Vagina (tissue), 2 donors: ENCODE measurements around the gene TNIP2. TPM values are rescaled to one million over a fixed set of nuclear protein-coding genes. Genes with fewer than 3 reads are reported as not detected.

ENCODE experiments used
- DNase-seq, 2 donors: peaks; one replicate each; pipeline ENCODE4 v3.0.0-alpha.2; 2017; ENCODE audit errors: extremely low spot score in 2 of 2
- H3K27ac ChIP-seq: fragments of 200-600 bp; sonication (generic); one replicate; pipeline ENCODE4 v1.5.1; 2019
- H3K27me3 ChIP-seq: fragments of 200-600 bp; sonication (generic); one replicate; pipeline ENCODE4 v1.5.1; 2019
- H3K36me3 ChIP-seq, 2 donors: fragments of 200-600 bp; sonication (generic); one replicate each; pipeline ENCODE4 v1.5.1; 2017 to 2019
- H3K4me1 ChIP-seq: fragments of 200-600 bp; sonication (generic); one replicate; pipeline ENCODE4 v1.5.1; 2019
- H3K4me3 ChIP-seq, 2 donors: fragments of 200-600 bp; sonication (generic); 1 replicate in 1 of 2; 2 replicates in 1 of 2; pipeline ENCODE4 v1.5.1; 2016 to 2019
- H3K9me3 ChIP-seq: fragments of 200-600 bp; sonication (generic); one replicate; pipeline ENCODE4 v1.5.1; 2019
- POLR2A ChIP-seq, 2 donors: fragments of 450-650 bp; IDR thresholded peaks; one replicate each; pipeline ENCODE4 v1.6.1; 2017; ENCODE audit warnings: antibody characterized with exemption in 2 of 2, mild to moderate bottlenecking in 2 of 2, moderate library complexity in 2 of 2
- POLR2AphosphoS5 ChIP-seq, 2 donors: sonication (generic); formaldehyde crosslinking; IDR thresholded peaks; one replicate each; pipeline ENCODE4 v1.9.0; 2017; ENCODE audit warnings: antibody characterized with exemption in 2 of 2, mild to moderate bottlenecking in 2 of 2, low read depth in 1 of 2; ENCODE audit not compliant: insufficient read depth in 1 of 2
- intact Hi-C: fragments of 100-400 bp; cut with DNase I; formaldehyde crosslinking; loops from one replicate; pipeline ENCODE4 v1.15.1; 2023
- total RNA-seq: library from RNA; depleted of rRNA; stranded (reverse); fragments of >200 nt; gene quantifications from one replicate; pipeline ENCODE4 v1.2.3, GENCODE V29; 2016
- TF ChIP-seq, protein P1 (sequence below), 3 experiments: fragments of 450-650 bp in 2 of 3; fragments of 200-600 bp in 1 of 3; sonication (generic) in 1 of 3; IDR thresholded peaks; one replicate each; pipeline ENCODE4 v1.5.1; 2017 to 2019; ENCODE audit warnings: antibody characterized with exemption in 3 of 3, mild to moderate bottlenecking in 2 of 3, moderate library complexity in 2 of 3

TNIP2 gene
- total RNA-seq, 1 donor from 2014 or later, result 57.0 TPM

GRCh38 chr4:2715426-2715825 lies 40.7 kb downstream of the TNIP2 start:
- Histone ChIP-seq H3K27ac (no peak overlapping the region), H3K36me3 (peaks cover 0 to 32% of the 10 kb centered on the region in 2 donors), H3K4me3 (no peak overlapping the region), H3K4me1 (peaks cover 14% of the 10 kb centered on the region), H3K9me3 (no peaks in the 10 kb centered on the region), H3K27me3 (no peaks in the 10 kb centered on the region)
- TF ChIP-seq POLR2A (IDR thresholded peaks at IDR 0.05) (no peak), POLR2AphosphoS5 (IDR thresholded peaks at IDR 0.05; ENCODE audit: insufficient read depth in 1 of 2, low read depth in 1 of 2) (no peak)
- TF ChIP-seq, protein P1, sequence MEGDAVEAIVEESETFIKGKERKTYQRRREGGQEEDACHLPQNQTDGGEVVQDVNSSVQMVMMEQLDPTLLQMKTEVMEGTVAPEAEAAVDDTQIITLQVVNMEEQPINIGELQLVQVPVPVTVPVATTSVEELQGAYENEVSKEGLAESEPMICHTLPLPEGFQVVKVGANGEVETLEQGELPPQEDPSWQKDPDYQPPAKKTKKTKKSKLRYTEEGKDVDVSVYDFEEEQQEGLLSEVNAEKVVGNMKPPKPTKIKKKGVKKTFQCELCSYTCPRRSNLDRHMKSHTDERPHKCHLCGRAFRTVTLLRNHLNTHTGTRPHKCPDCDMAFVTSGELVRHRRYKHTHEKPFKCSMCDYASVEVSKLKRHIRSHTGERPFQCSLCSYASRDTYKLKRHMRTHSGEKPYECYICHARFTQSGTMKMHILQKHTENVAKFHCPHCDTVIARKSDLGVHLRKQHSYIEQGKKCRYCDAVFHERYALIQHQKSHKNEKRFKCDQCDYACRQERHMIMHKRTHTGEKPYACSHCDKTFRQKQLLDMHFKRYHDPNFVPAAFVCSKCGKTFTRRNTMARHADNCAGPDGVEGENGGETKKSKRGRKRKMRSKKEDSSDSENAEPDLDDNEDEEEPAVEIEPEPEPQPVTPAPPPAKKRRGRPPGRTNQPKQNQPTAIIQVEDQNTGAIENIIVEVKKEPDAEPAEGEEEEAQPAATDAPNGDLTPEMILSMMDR (IDR thresholded peaks at IDR 0.05), result no peak
- intact Hi-C loops, result no loop called here
- DNase-seq, result no peak

GRCh38 chr4:2714918-2715317 lies 41.2 kb downstream of the TNIP2 start:
- no peak for TF ChIP-seq POLR2A (IDR thresholded peaks at IDR 0.05)
- TF ChIP-seq, protein P1 (IDR thresholded peaks at IDR 0.05), result no peak
- TF ChIP-seq POLR2AphosphoS5 (IDR thresholded peaks at IDR 0.05; ENCODE audit: insufficient read depth in 1 of 2, low read depth in 1 of 2), result no peak
- Histone ChIP-seq H3K27ac (no peak overlapping the region), H3K4me3 (no peak overlapping the region), H3K27me3 (no peaks in the 10 kb centered on the region), H3K36me3 (peaks cover 0 to 28% of the 10 kb centered on the region in 2 donors), H3K4me1 (peaks cover 14% of the 10 kb centered on the region), H3K9me3 (no peaks in the 10 kb centered on the region)
- DNase-seq, result no peak
- intact Hi-C loops, result no loop called here

DNA sequence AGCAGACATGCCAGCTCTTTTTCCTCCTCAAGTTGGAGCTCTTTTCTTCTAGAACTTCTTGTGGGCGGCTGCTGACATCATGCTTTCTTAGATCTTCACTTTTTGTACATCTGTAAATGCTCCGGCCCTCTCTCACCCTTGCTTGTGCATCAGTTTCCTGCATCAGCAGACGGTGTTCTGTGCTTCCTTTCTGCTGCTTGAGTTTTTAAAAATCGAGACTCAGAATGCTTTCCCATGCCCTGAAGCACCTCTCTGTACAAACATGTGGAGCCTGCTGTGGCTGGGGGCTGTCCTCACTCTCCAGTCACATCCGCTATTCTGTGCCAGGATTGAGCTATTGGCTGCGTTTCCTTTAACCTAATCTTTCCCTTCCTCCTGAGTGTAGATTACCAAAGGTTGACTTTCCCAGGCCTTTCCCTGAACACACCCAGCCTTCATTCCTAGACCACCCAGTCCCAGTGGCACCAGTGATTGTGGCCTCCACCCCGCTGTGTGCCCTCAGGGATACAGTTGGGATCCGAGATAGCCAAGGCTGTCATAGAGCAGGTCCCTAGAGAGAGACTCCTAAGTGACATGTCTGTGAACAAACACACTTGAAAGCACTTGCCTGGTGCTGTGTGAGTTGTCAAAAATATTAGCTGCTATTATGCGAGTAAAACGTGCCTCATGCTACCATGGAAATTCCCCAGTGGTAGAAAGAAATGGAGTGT lies 41.9 kb downstream of the TNIP2 start:
- no peak for TF ChIP-seq POLR2AphosphoS5 (IDR thresholded peaks at IDR 0.05; ENCODE audit: insufficient read depth in 1 of 2, low read depth in 1 of 2)
- TF ChIP-seq POLR2A (IDR thresholded peaks at IDR 0.05), result no peak
- TF ChIP-seq, protein P1 (IDR thresholded peaks at IDR 0.05), result no peak
- Histone ChIP-seq H3K4me1 (peaks cover 14% of the 10 kb centered on the region), H3K36me3 (peaks cover 0 to 21% of the 10 kb centered on the region in 2 donors), H3K27me3 (no peaks in the 10 kb centered on the region), H3K4me3 (no peak overlapping the region), H3K9me3 (no peaks in the 10 kb centered on the region), H3K27ac (peak overlapping the region; percentile 29)
- intact Hi-C loops, result no loop called here
- DNase-seq, result no peak

DNA sequence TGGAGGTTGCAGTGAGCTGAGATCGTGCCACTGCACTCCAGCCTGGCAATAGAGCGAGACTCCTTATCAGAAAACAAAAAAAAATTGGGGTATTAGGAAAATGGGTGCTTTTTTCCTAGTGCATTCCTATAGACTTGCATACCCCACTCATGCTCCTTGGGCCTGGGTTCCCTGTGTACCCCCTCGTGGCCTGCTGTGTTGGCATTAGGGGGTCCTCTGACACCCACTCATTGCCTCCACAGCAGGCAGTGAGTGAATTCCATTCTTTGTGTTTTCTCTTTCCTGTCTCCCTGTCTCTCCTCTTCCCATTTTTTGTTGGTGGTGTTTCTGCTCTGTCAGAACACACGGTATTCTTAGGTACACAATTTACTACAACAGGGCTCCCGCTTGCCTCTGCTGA lies 42.8 kb downstream of the TNIP2 start:
- TF ChIP-seq POLR2AphosphoS5 (IDR thresholded peaks at IDR 0.05; ENCODE audit: insufficient read depth in 1 of 2, low read depth in 1 of 2) (no peak), POLR2A (IDR thresholded peaks at IDR 0.05) (no peak)
- TF ChIP-seq, protein P1 (IDR thresholded peaks at IDR 0.05), result no peak
- Histone ChIP-seq H3K27ac (no peak overlapping the region), H3K4me3 (no peak overlapping the region), H3K27me3 (no peaks in the 10 kb centered on the region), H3K4me1 (peaks cover 14% of the 10 kb centered on the region), H3K36me3 (peaks cover 0 to 20% of the 10 kb centered on the region in 2 donors), H3K9me3 (no peaks in the 10 kb centered on the region)
- intact Hi-C loops, result no loop called here
- DNase-seq, result no peak

DNA sequence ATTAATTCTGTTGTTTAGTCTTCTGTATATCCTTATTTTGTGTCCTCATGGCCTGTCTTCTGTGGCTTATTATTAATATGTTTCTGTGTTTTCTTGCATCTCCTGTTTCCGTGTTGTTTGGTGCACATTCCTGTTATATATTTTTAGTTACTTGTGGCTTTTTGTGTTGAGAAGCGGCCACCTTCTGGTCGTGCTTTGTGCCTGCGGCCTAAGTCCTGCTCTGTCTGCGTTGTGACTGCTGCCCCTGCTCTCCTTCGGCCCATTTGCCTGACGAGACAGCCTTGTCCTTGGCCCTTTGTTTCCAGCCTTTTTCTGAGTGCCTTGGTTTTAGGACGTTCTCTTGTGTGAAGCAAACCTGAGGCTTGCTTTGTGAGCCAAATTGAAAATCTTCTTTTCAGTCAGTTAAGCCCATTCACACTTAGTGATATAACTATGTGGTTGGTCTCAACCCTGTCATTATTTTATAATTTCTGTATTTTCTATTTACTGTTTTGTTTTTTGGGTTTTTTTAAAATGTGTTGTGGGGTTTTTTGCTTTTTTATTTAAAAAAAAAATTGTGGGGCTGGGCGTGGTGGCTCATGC lies 43.8 kb downstream of the TNIP2 start:
- H3K27me3 ChIP-seq, result no peaks in the 10 kb centered on the region
- TF ChIP-seq, protein P1 (IDR thresholded peaks at IDR 0.05), result no peak
- TF ChIP-seq POLR2AphosphoS5 (IDR thresholded peaks at IDR 0.05; ENCODE audit: insufficient read depth in 1 of 2, low read depth in 1 of 2) (no peak), POLR2A (IDR thresholded peaks at IDR 0.05) (no peak)
- H3K36me3 ChIP-seq, result peaks cover 0 to 22% of the 10 kb centered on the region in 2 donors
- H3K9me3 ChIP-seq, result no peaks in the 10 kb centered on the region
- no peak overlapping the region for H3K27ac ChIP-seq
- DNase-seq, result no peak
- no peak overlapping the region for H3K4me3 ChIP-seq
- intact Hi-C loops, result no loop called here
- H3K4me1 ChIP-seq, result peaks cover 14% of the 10 kb centered on the region
